Stimulated activated CD4-positive, alpha-beta T cell treated with anti-CD3 and anti-CD28 coated beads, Interleukin-4, amount 100 ng/mL, for 4 hours (primary cell): ENCODE data around the gene MILR1.
"Not testable (repeated sequence)": the region's sequence is repeated elsewhere in the genome, so short reads cannot be mapped to it uniquely, and the experiment has no call there.

Experiments used
- DNase-seq, 2 experiments: peaks; one replicate each; pipeline ENCODE4 v3.0.0-alpha.2; 2020

Gene MILR1

GRCh38 chr17:64477849-64478248 lies 28.9 kb downstream of the MILR1 start:
- DNase-seq, result no peak

- DNase-seq, result no peak
Observed at GRCh38 chr17:64480951-64481350, 32.0 kb downstream of the MILR1 start.

DNA sequence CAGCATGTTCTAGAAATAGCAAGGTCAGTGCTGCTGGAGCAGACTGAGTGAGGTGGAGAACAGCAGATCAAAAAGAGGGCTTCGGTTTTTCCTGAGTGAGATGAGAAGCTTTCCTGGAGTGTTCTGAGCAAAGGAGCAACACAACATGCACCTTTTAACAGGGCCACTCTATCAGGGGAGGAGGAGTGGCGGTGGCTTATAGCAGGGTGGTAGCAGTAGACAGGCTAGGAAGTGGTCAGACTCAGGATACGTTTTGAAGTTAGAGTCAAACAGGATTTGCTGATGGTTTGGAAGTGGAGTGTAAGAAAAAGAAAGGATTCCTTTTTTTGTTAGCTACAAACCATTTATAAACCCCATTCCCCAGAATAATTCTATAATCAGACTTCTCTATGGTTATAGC lies 35.5 kb downstream of the MILR1 start:
- DNase-seq, result no peak

DNA sequence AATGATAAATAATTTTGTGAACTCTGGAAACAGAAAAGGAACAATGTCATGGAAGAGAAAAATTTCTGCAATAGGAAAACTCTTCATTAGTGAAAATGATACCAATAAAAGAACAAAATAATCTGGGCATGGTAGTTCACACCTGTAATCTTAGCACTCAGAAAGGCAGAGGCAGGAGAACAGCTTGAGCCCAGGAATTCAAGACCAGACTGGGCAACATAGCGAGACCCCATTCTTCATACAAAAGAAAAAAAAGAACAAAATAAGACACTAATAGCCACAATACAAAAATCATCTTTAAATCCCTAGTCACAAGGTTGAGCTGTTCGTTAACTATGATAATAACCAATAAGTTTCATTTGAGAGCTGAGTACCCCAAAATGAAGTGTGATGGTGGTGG lies 39.4 kb downstream of the MILR1 start:
- no peak for DNase-seq

GRCh38 chr17:64491034-64491860 lies 42.3 kb downstream of the MILR1 start:
- DNase-seq, result peak; percentile 22 to 32

GRCh38 chr17:64491994-64492393 lies 43.1 kb downstream of the MILR1 start:
- DNase-seq, result no peak

DNA sequence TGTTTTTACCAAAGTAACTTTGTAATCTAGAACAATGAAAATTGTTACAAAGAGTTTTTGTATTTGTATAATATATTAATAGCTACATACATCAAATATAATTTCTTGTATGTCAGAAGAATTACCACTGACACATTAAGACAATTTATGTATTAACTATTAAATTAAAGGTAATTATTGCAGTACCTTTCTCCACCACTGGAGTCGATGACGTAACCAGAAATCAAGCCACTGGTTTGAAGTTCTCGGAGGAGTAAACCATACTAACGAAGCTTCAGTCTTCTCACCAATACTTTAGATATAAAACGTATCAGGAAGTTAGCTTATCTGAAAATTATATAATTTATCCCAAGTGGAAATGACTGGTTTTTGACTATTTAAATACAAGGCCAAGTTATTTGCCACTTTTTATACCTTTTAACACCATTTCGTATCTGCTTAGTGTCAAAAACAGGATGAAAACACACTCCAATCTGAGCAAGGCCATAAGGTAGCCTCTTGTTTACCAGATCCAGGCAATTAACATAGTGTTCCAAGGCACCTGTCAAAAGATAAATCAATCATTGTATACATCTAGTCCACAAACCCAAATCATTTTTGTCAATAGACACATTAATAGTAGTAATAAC lies 43.7 kb downstream of the MILR1 start:
- peak in 1 of 2 experiments; percentile 13 for DNase-seq

- no peak for DNase-seq
Observed at GRCh38 chr17:64494121-64494520, 45.2 kb downstream of the MILR1 start.

GRCh38 chr17:64495300-64495699 lies 46.4 kb downstream of the MILR1 start:
- DNase-seq, result not testable (repeated sequence)

GRCh38 chr17:64496348-64496785 lies 47.5 kb downstream of the MILR1 start:
- no peak for DNase-seq

DNA sequence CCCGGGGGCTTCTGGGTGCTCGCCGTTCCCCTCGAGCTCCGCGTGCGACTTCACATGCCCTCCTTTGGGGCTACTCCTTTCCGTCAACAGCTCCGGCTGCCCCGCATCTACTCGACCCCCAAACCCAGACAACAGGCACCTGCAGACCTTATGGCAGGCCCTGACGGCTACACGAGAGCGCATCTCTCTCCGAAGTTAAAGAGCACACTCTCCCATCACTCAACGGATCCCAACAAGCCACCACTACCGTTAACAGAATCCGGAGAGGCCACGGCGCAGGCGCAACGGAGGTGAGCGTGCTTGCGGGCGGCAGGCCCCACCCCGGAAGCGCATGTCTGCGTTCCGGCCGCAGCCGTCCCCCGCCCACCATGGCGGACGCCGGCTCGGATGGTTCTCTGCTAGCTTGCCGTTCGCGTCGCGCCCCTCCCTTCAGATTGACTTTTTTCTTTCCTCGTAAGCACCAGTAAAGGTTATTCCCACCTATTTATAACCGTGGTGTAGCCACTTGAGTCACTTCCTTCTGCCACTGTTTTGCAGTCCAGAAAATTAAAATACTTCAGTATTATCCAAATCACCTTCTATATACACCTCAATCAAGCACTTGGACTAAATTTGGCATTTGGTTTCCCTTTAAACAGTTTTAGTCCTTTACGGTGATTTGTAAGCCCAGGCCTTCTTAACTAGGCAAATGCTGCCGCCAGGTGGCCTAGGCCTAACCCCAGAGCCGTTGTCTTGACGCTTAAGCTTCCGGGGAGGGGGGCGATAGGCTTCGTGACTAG lies 48.1 kb downstream of the MILR1 start, which contains the start of gene POLG2:
Gene POLG2 (minus strand): TSS at position 269 of the 779 bp plus-strand sequence. CDS start 86 bp downstream, at position 183.
- DNase-seq, result peak; percentile 92 to 95

GRCh38 chr17:64497565-64498035 lies 48.7 kb downstream of the MILR1 start:
- no peak for DNase-seq

DNA sequence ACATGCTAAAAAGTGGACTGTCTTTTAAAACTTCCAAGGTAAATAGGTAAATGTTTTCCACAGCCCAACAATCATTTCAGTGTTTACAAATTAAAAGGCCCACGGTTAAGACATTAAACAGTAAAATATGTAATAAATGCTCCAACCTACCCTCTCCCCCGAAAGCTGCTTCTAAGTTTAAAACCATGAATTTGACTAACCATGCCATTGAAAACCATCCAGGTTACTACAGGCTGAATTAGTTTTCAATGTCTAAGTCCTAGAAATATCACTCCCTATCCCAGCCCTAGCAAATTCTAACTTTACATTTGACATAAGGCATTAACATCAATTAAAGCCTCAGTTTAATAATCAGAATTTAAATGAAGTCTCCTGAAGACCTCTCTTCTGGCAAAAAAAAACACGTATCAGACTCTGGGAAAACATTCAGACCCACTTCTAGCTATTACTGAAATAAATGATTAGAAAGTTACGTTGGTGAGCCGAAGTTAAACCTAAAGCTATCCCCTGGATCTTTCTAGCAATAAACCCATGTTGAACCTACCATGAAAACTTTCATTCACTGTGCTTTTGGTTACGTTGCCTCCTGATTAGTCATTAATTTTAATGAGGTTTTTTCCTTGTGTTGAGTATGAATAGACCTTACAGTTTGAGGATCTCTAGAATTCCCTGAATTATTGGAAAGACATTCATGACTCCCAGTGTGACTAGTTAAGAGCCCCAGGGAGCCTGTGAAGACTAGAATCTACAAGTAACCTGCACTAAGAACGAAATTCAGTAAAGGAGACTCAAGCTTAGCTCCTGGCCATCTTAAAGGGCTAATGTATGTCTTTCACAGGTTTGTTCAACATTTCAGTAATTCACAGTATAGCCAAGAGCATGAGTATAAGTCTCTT lies 49.6 kb downstream of the MILR1 start:
- no peak for DNase-seq

DNA sequence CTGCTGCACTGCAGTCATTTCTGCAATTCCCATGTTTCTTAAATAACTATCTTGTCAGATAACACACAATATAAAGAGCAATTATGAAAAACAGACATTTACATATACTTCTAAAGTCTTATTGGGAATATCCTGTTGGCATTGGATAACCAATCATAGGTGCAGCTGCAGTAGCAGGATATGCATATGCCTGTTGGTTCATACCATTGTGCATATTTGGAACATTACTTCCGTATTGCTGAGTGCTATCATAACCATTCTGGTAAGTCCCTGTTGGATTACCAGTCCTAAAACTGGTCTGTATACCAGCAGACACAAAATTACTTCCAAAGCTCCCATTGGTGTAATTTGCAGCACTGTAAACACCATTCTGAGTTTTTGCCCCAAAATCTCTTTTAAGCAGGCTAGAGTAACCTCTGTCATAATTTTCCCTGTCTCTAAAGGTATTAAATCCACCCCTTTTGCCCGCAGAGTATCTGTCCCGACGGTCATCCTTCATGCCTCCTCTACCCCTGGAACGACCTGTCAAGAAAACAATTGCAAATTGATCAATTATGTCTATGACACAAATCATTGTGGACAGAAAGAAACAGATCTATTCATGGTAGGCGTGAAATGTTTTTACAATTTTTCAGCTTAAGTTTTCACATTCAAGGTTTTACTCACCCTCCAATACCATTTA lies 51.0 kb downstream of the MILR1 start:
- DNase-seq, result no peak

- DNase-seq, result no peak
Observed at GRCh38 chr17:64500487-64500859, 51.6 kb downstream of the MILR1 start.

DNA sequence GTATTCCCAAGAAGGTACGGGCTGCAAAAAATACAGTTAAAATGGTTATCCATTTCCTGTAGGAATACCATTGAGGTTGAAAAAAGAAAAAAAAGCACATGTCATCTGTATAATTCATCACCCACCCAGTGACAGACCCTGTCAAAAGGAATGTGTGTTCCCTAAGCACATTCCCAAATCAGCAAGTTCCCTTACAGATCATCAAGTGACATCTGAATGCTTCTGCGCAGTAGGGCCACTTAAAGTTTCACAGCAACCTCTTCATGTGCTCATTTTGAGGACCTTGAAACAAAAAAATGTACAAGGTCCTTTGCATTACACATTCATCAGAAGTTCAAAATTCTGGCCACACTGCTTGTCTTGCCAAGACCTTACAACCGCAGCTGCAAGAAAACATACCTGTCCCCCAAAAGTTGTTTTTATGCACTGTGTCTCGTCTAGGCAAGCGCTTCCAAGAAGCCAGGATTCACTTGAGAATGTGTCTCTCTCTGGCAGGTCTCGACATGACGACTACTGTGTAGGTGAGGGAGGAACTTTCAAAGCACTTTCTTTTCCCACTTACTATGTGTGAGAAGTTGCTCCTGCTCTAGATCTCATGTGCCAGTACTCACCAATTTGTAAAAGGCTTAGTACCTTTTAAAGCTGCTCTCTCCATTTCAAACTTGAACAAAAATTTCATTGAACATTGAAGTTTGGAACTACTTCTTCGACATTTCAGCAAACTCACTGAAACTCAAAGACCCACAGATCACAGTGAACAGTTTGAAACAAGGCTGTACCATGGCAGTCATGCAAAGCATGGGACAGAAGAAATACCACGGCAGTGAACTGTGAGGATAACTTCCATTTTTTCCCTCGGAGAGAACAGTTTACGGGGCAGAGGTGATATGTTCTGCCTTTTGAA lies 52.2 kb downstream of the MILR1 start:
- DNase-seq, result no peak

- no peak for DNase-seq
Observed at GRCh38 chr17:64502021-64502420, 53.1 kb downstream of the MILR1 start.

DNA sequence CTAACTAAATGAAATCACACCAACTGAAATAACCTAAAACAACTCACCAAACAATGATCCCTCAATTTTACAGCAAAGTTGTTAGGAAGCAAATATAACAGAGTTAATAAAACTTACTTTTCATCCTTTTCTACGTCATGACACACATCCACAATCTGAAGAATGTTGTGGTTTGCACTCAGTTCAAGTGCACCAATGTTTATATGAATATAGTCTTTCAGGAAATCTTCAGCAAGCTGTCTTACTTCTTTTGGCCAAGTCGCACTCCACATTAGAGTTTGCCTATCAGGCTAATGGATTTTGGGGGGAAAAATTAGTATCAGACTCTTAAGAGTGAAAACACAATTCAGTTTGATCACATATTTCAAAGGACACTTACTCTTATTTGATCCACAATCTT lies 53.9 kb downstream of the MILR1 start:
- no peak for DNase-seq

GRCh38 chr17:64503341-64503740 lies 54.4 kb downstream of the MILR1 start:
- no peak for DNase-seq
